ENCODE results near the gene FBXO38. TPM values are rescaled to one million over a fixed set of nuclear protein-coding genes. Genes with fewer than 3 reads are reported as not detected.
A peak's percentile ranks its signal among the peaks of the same experiment; 100 is the strongest.

FBXO38 gene
- total and polyA plus RNA-seq, 2 of the 13 experiments (the other 11 are each of a cell fraction or from before 2014, with no cell fraction given): 24.8 to 35.9 TPM

GRCh38 chr5:148482697-148483462 is 99.1 kb downstream of the FBXO38 start (continued):
- no peak for TF ChIP-seq ZNF691 (CRISPR knock-in tag; IDR thresholded peaks at IDR 0.05; ENCODE audit: borderline replicate concordance, low read depth)
- TF ChIP-seq EZH2 (conservative IDR thresholded peaks at IDR 0.05; ENCODE audit: low read depth, low read length): no peak
- no peak for TF ChIP-seq TGIF2 (CRISPR knock-in tag; IDR thresholded peaks at IDR 0.05)
- no peak for TF ChIP-seq ZNF296 (CRISPR knock-in tag; conservative IDR thresholded peaks at IDR 0.05)
- TF ChIP-seq HCFC1 (IDR thresholded peaks at IDR 0.05; ENCODE audit: low read depth, low read length): no peak
- TF ChIP-seq ZNF784 (CRISPR knock-in tag; IDR thresholded peaks at IDR 0.05; ENCODE audit: borderline replicate concordance): no peak
- TF ChIP-seq SRF (IDR thresholded peaks at IDR 0.05; ENCODE audit: low read depth, low read length): no peak
- no peak for TF ChIP-seq MXD1 (CRISPR knock-in tag; IDR thresholded peaks at IDR 0.05)
- TF ChIP-seq RAD21 (CRISPR knock-in tag; IDR thresholded peaks at IDR 0.05): no peak
- no peak for TF ChIP-seq U2AF2 (IDR thresholded peaks at IDR 0.05; ENCODE audit: low read depth, low read length)
- TF ChIP-seq ZXDC (CRISPR knock-in tag; IDR thresholded peaks at IDR 0.05): 0 out of 2 replicates have a peak, but pooled peaks have one; percentile 32
- TF ChIP-seq FOXP1 (IDR thresholded peaks at IDR 0.05): no peak
- TF ChIP-seq FOXP1 (CRISPR knock-in tag; IDR thresholded peaks at IDR 0.05): no peak
- no peak for TF ChIP-seq ZNF878 (CRISPR knock-in tag; IDR thresholded peaks at IDR 0.05)
- TF ChIP-seq ZFP36L2 (CRISPR knock-in tag; IDR thresholded peaks at IDR 0.05): no peak
- TF ChIP-seq KLF9 (CRISPR knock-in tag; IDR thresholded peaks at IDR 0.05; ENCODE audit: low read depth): no peak
- peak; percentile 34; the same call in 1 of the 2 replicates for TF ChIP-seq ZNF605 (CRISPR knock-in tag; IDR thresholded peaks at IDR 0.05)
- TF ChIP-seq BCL3 (CRISPR knock-in tag; IDR thresholded peaks at IDR 0.05): no peak
- TF ChIP-seq TEF (CRISPR knock-in tag; IDR thresholded peaks at IDR 0.05): no peak
- no peak for TF ChIP-seq MIXL1 (CRISPR knock-in tag; IDR thresholded peaks at IDR 0.05)
- 0 out of 2 replicates have a peak, but pooled peaks have one; percentile 15 for TF ChIP-seq PITX1 (CRISPR knock-in tag; IDR thresholded peaks at IDR 0.05)
- no peak for TF ChIP-seq PPARG (CRISPR knock-in tag; conservative IDR thresholded peaks at IDR 0.05)
- no peak for TF ChIP-seq HNF4G (IDR thresholded peaks at IDR 0.05; ENCODE audit: borderline replicate concordance, low read depth, low read length)
- TF ChIP-seq HNF4G (CRISPR knock-in tag; IDR thresholded peaks at IDR 0.05; ENCODE audit: borderline replicate concordance, low read depth): no peak
- no peak for TF ChIP-seq ZNF446 (CRISPR knock-in tag; IDR thresholded peaks at IDR 0.05)
- TF ChIP-seq TARDBP (CRISPR knock-in tag; IDR thresholded peaks at IDR 0.05): no peak

All from HepG2 (cell line).